Fibroblast of the aortic adventitia (primary cell): Measurements from ENCODE around the gene LRMDA. TPM values are rescaled to one million over a fixed set of nuclear protein-coding genes. Genes with fewer than 3 reads are reported as not detected.

Experiments
- DNase-seq: peaks from one replicate; pipeline ENCODE4 v3.0.0-alpha.2; 2010; ENCODE audit warnings: low read depth
- H3K4me3 ChIP-seq: 2 replicates; pipeline ENCODE4 v1.5.1; 2011; ENCODE audit warnings: low read depth, mild to moderate bottlenecking, control low read depth, low read length, moderate library complexity
- CTCF ChIP-seq: IDR thresholded peaks from 2 replicates; pipeline ENCODE4 v1.5.1; 2011; ENCODE audit warnings: mild to moderate bottlenecking, low read length, control low read depth, inconsistent platforms; ENCODE audit not compliant: insufficient read depth
- total RNA-seq: library from RNA; depleted of rRNA; stranded (reverse); fragments of >200 nt; gene quantifications from 2 replicates; pipeline ENCODE4 v1.2.3, GENCODE V29; 2012; ENCODE audit warnings: low replicate concordance

Gene LRMDA
- total RNA-seq, 1 donor, result 6.3 TPM

- no peak overlapping the region for H3K4me3 ChIP-seq
- DNase-seq, result no peak
- TF ChIP-seq CTCF, result no peak
Observed at GRCh38 chr10:75980419-75981002, 549.1 kb downstream of the LRMDA start.

- DNase-seq, result peak; percentile 64
- no peak overlapping the region for H3K4me3 ChIP-seq
- TF ChIP-seq CTCF, result no peak
Observed at GRCh38 chr10:75982611-75983369, 551.4 kb downstream of the LRMDA start.

GRCh38 chr10:75984067-75984466 is 552.6 kb downstream of the LRMDA start:
- H3K4me3 ChIP-seq, result no peak overlapping the region
- TF ChIP-seq CTCF, result no peak
- no peak for DNase-seq

GRCh38 chr10:75987616-75988015 is 556.2 kb downstream of the LRMDA start:
- no peak overlapping the region for H3K4me3 ChIP-seq
- peak; percentile 51 for DNase-seq
- no peak for TF ChIP-seq CTCF

GRCh38 chr10:75994357-75995040 is 563.1 kb downstream of the LRMDA start:
- no peak for TF ChIP-seq CTCF
- DNase-seq, result no peak
- no peak overlapping the region for H3K4me3 ChIP-seq

GRCh38 chr10:75995041-75995430 is 563.6 kb downstream of the LRMDA start:
- H3K4me3 ChIP-seq, result no peak overlapping the region
- no peak for TF ChIP-seq CTCF
- DNase-seq, result no peak
